HepG2 (cell line): ENCODE measurements around the gene LHFPL2. TPM values are rescaled to one million over a fixed set of nuclear protein-coding genes. Genes with fewer than 3 reads are reported as not detected.
A peak's percentile ranks its signal among the peaks of the same experiment; 100 is the strongest.

Experiments
- ATAC-seq: fragments of 200-7000 bp; cut with Tn5 transposase; 3 replicates; pipeline ENCODE4 v1.9.1; 2020; ENCODE audit warnings: mild to moderate bottlenecking, moderate library complexity
- BruUV-seq: library from RNA; stranded (reverse); fragments of 400-500 nt; replicated peaks from 2 replicates; lab custom pipeline; 2021; lab: Mats Ljungman, UMichigan
- CTCF ChIA-PET: fragments of 300-600 bp; formaldehyde crosslinking; extraction: SDS; loops from one replicate; lab custom pipeline; 2021; ENCODE audit warnings: low total read pairs, inconsistent platforms, low intra/inter-chr PET ratio; lab: Yijun Ruan, JAX
- POLR2A ChIA-PET: fragments of 350-600 bp; sonication (Branson Sonifier 250); formaldehyde crosslinking; loops from one replicate; lab custom pipeline; 2020; ENCODE audit warnings: antibody characterized with exemption, inconsistent platforms; lab: Yijun Ruan, JAX
- DNase-seq: peaks from one replicate; pipeline ENCODE4 v3.0.0-alpha.2; 2015; ENCODE audit warnings: low spot score
- FAIRE-seq: peaks from 3 replicates; lab custom pipeline; 2011; peaks lifted over from hg19 to GRCh38; lab: Jason Lieb, UNC
- H2AFZ ChIP-seq: one replicate; pipeline ENCODE4 v1.6.1; 2011; ENCODE audit warnings: low read length, inconsistent platforms
- H3K27ac ChIP-seq: fragments of 300-600 bp; 3 replicates; pipeline ENCODE4 v1.8.0; 2011; ENCODE audit warnings: mixed run types, mild to moderate bottlenecking, mixed read lengths, low read length, inconsistent platforms; ENCODE audit not compliant: insufficient read depth; ENCODE audit errors: extremely low read length
- H3K27me3 ChIP-seq, 2 experiments: fragments of 200-600 bp in 1 of 2; 2 replicates in 1 of 2; 3 replicates in 1 of 2; pipeline versions ENCODE4 v1.6.0 to v1.8.0; 2011; ENCODE audit warnings: low read length in 2 of 2, mild to moderate bottlenecking in 2 of 2, moderate library complexity in 2 of 2, inconsistent platforms in 1 of 2; ENCODE audit not compliant: insufficient read depth in 2 of 2, control insufficient read depth in 1 of 2
- H3K36me3 ChIP-seq, 2 experiments: fragments of 200-600 bp in 1 of 2; replicated peaks in 1 of 2; 2 replicates in 1 of 2; 3 replicates in 1 of 2; pipeline versions ENCODE4 v1.5.1 to v1.8.0; 2011; ENCODE audit warnings: low read length in 2 of 2, inconsistent platforms in 1 of 2; ENCODE audit not compliant: insufficient read depth in 2 of 2, control insufficient read depth in 1 of 2
- H3K4me1 ChIP-seq: 2 replicates; pipeline ENCODE4 v1.5.1; 2012; ENCODE audit warnings: low read length, inconsistent platforms; ENCODE audit not compliant: insufficient read depth
- H3K4me2 ChIP-seq: 2 replicates; pipeline ENCODE4 v1.6.0; 2011; ENCODE audit warnings: low read depth, low read length, inconsistent platforms
- H3K4me3 ChIP-seq, 3 experiments: fragments of 200-600 bp in 1 of 3; sonication (generic), shearing (Covaris generic) in 1 of 3; replicated peaks in 1 of 3; 2 replicates each; pipeline ENCODE4 v1.5.1; 2011 to 2016; ENCODE audit warnings: low read length in 3 of 3, inconsistent platforms in 2 of 3, low read depth in 2 of 3, mild to moderate bottlenecking in 2 of 3, control low read depth in 1 of 3, mixed read lengths in 1 of 3; ENCODE audit not compliant: insufficient read depth in 1 of 3
- H3K79me2 ChIP-seq: one replicate; pipeline ENCODE4 v1.6.1; 2011; ENCODE audit warnings: low read length, inconsistent platforms; ENCODE audit not compliant: insufficient read depth
- H3K9ac ChIP-seq: 2 replicates; pipeline ENCODE4 v1.6.0; 2011; ENCODE audit warnings: mild to moderate bottlenecking, low read depth, low read length, inconsistent platforms; ENCODE audit not compliant: insufficient read depth
- H3K9me3 ChIP-seq: 2 replicates; pipeline ENCODE4 v1.5.1; 2012; ENCODE audit warnings: mild to moderate bottlenecking, low read length
- H4K20me1 ChIP-seq: 2 replicates; pipeline ENCODE4 v1.6.0; 2011; ENCODE audit warnings: inconsistent platforms, mild to moderate bottlenecking, low read length, moderate library complexity; ENCODE audit not compliant: insufficient read depth
- MAFK ChIP-seq, 2 experiments: IDR thresholded peaks in 1 of 2; conservative IDR thresholded peaks in 1 of 2; 2 replicates each; pipeline ENCODE4 v1.6.1; 2011; ENCODE audit warnings: improper control_type of control experiment in 2 of 2, low read length in 2 of 2
- PAXIP1 ChIP-seq: sonication (generic); formaldehyde crosslinking; conservative IDR thresholded peaks from 2 replicates; pipeline ENCODE4 v1.4.0; 2020; ENCODE audit warnings: mild to moderate bottlenecking, missing genetic modification reagents, moderate library complexity
- SKI ChIP-seq: fragments of 450-650 bp; IDR thresholded peaks from one replicate; pipeline ENCODE4 v1.6.1; 2018; ENCODE audit warnings: mild to moderate bottlenecking; ENCODE audit not compliant: partially characterized antibody
- SMAD3 ChIP-seq: sonication (generic); formaldehyde crosslinking; IDR thresholded peaks from 2 replicates; pipeline ENCODE4 v1.4.0; 2020; ENCODE audit warnings: missing genetic modification reagents
- SMARCE1 ChIP-seq: fragments of 450-650 bp; IDR thresholded peaks from 2 replicates; pipeline ENCODE4 v1.6.1; 2017; ENCODE audit warnings: borderline replicate concordance
- SMYD3 ChIP-seq: sonication (generic); formaldehyde crosslinking; IDR thresholded peaks from 2 replicates; pipeline ENCODE4 v1.8.1; 2023; ENCODE audit warnings: mild to moderate bottlenecking, missing genetic modification reagents
- ZBTB4 ChIP-seq: sonication (generic); formaldehyde crosslinking; IDR thresholded peaks from 2 replicates; pipeline ENCODE4 v1.4.0; 2020; ENCODE audit warnings: missing genetic modification reagents, mild to moderate bottlenecking, borderline replicate concordance
- ZNF432 ChIP-seq: sonication (generic); formaldehyde crosslinking; IDR thresholded peaks from 2 replicates; pipeline ENCODE4 v1.5.0; 2020; ENCODE audit warnings: missing genetic modification reagents, mild to moderate bottlenecking, borderline replicate concordance
- ZNF616 ChIP-seq: sonication (generic); formaldehyde crosslinking; IDR thresholded peaks from 2 replicates; pipeline ENCODE4 v1.5.0; 2020; ENCODE audit warnings: low read depth, mild to moderate bottlenecking, missing genetic modification reagents
- WGBS: methylation state at CpG from one replicate; pipeline ENCODE4 v1.1.6; 2017; ENCODE audit warnings: low lambda C conversion rate; 5-methylcytosine and 5-hydroxymethylcytosine counted together
- in situ Hi-C: cut with HindIII; loops from 2 replicates; pipeline ENCODE4 v1.10.0; 2017; ENCODE audit warnings: low pct_unique_long_range_greater_than_20kb; ENCODE audit not compliant: extremely low pct_ligation_motif_present
- intact Hi-C: fragments of 100-400 bp; cut with micrococcal nuclease; formaldehyde crosslinking; loops from one replicate; pipeline ENCODE4 v1.10.0; 2022; ENCODE audit not compliant: unreplicated experiment
- polyA plus RNA-seq, 8 experiments: library from polyadenylated mRNA; depleted of rRNA in 3 of 8; stranded (reverse) in 7 of 8; unstranded in 1 of 8; fragments of >200 nt; fragmentation: Illumina TruSeq in 4 of 8; extraction: Trizol in 4 of 8; gene quantifications; 2 replicates each; pipeline versions ENCODE4 v1.2.1 to v1.2.3, GENCODE V29; 2011 to 2016; ENCODE audit warnings: low read depth in 4 of 8, missing spikeins in 1 of 8, mixed read lengths in 1 of 8; ENCODE audit not compliant: insufficient read depth in 1 of 8
- total RNA-seq, 5 experiments: library from RNA; depleted of rRNA; stranded (reverse); fragments of >200 nt; fragmentation: Illumina TruSeq; extraction: Trizol; gene quantifications; 2 replicates each; pipeline ENCODE4 v1.2.3, GENCODE V29; 2016; ENCODE audit warnings: low read depth in 1 of 5
- TF ChIP-seq, protein P1 (sequence below): fragments of 450-650 bp; IDR thresholded peaks from 2 replicates; pipeline ENCODE4 v1.6.1; 2017
- TF ChIP-seq, protein P2 (sequence below): sonication (generic); formaldehyde crosslinking; IDR thresholded peaks from 2 replicates; pipeline ENCODE4 v1.9.0; 2021; ENCODE audit warnings: missing genetic modification reagents, mild to moderate bottlenecking, borderline replicate concordance

Gene LHFPL2
- total and polyA plus RNA-seq, 2 of the 13 experiments (the other 11 are each of a cell fraction or from before 2014, with no cell fraction given): 6.0 to 20.0 TPM

GRCh38 chr5:78594610-78595457 is 53.7 kb downstream of the LHFPL2 start:
- intact Hi-C loops: no loop called here
- FAIRE-seq (peak; percentile 51), ATAC-seq (peak; percentile 69), DNase-seq (peak; percentile 88)
- Histone ChIP-seq H3K4me3 (no peak overlapping the region), H3K27ac (peak overlapping the region; percentile 73), H3K9ac (peak overlapping the region; percentile 50), H3K27me3 (no peaks in the 10 kb centered on the region), H4K20me1 (no peaks in the 10 kb centered on the region), H3K4me1 (peaks cover 96% of the 10 kb centered on the region), H3K9me3 (no peaks in the 10 kb centered on the region), H2AFZ (no peak overlapping the region), H3K79me2 (peaks cover 54% of the 10 kb centered on the region), H3K36me3 (no peaks in the 10 kb centered on the region), H3K4me2 (peak overlapping the region; percentile 19; the same call in 1 of the 2 replicates)
- WGBS: 40% methylated on average over 7 of the region's 7 CpGs
- CTCF ChIA-PET: no interaction called here
- POLR2A ChIA-PET: interaction anchor here (0.9 to 2.7 kb wide), 6 partner anchors 17 to 163 kb away, joined by 3 to 9 read pairs (median 4); no protein-coding TSS in a partner anchor
- in situ Hi-C loops: no loop called here
- no TSS peak for BruUV-seq
- TF ChIP-seq ZBTB4 (CRISPR knock-in tag): no peak
- TF ChIP-seq PAXIP1 (CRISPR knock-in tag): no peak
- TF ChIP-seq, protein P1, sequence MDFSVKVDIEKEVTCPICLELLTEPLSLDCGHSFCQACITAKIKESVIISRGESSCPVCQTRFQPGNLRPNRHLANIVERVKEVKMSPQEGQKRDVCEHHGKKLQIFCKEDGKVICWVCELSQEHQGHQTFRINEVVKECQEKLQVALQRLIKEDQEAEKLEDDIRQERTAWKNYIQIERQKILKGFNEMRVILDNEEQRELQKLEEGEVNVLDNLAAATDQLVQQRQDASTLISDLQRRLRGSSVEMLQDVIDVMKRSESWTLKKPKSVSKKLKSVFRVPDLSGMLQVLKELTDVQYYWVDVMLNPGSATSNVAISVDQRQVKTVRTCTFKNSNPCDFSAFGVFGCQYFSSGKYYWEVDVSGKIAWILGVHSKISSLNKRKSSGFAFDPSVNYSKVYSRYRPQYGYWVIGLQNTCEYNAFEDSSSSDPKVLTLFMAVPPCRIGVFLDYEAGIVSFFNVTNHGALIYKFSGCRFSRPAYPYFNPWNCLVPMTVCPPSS: no peak
- TF ChIP-seq, protein P2, sequence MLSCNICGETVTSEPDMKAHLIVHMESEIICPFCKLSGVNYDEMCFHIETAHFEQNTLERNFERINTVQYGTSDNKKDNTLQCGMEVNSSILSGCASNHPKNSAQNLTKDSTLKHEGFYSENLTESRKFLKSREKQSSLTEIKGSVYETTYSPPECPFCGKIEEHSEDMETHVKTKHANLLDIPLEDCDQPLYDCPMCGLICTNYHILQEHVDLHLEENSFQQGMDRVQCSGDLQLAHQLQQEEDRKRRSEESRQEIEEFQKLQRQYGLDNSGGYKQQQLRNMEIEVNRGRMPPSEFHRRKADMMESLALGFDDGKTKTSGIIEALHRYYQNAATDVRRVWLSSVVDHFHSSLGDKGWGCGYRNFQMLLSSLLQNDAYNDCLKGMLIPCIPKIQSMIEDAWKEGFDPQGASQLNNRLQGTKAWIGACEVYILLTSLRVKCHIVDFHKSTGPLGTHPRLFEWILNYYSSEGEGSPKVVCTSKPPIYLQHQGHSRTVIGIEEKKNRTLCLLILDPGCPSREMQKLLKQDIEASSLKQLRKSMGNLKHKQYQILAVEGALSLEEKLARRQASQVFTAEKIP (CRISPR knock-in tag): no peak
- no peak for TF ChIP-seq SMAD3 (CRISPR knock-in tag)
- TF ChIP-seq SKI: peak; percentile 8
- no peak for TF ChIP-seq SMYD3
- TF ChIP-seq ZNF432: no peak
- no peak for TF ChIP-seq SMARCE1
- no peak for TF ChIP-seq ZNF616 (CRISPR knock-in tag)
- TF ChIP-seq MAFK (conservative IDR thresholded peaks at IDR 0.05 in 1 of 2, IDR thresholded peaks at IDR 0.05 in 1 of 2; ENCODE audit: low read length in 2 of 2): peak in 1 of 2 experiments; percentile 55; a peak in 3 of 4 replicates
